HepG2 (cell line): ENCODE data around the gene SMYD4. TPM values are rescaled to one million over a fixed set of nuclear protein-coding genes. Genes with fewer than 3 reads are reported as not detected.

Experiments used
- ATAC-seq: fragments of 200-7000 bp; cut with Tn5 transposase; 3 replicates; pipeline ENCODE4 v1.9.1; 2020; ENCODE audit warnings: mild to moderate bottlenecking, moderate library complexity
- BruUV-seq: library from RNA; stranded (reverse); fragments of 400-500 nt; replicated peaks from 2 replicates; lab custom pipeline; 2021; lab: Mats Ljungman, UMichigan
- CTCF ChIA-PET: fragments of 300-600 bp; formaldehyde crosslinking; extraction: SDS; loops from one replicate; lab custom pipeline; 2021; ENCODE audit warnings: low total read pairs, inconsistent platforms, low intra/inter-chr PET ratio; lab: Yijun Ruan, JAX
- POLR2A ChIA-PET: fragments of 350-600 bp; sonication (Branson Sonifier 250); formaldehyde crosslinking; loops from one replicate; lab custom pipeline; 2020; ENCODE audit warnings: antibody characterized with exemption, inconsistent platforms; lab: Yijun Ruan, JAX
- DNase-seq: peaks from one replicate; pipeline ENCODE4 v3.0.0-alpha.2; 2015; ENCODE audit warnings: low spot score
- FAIRE-seq: peaks from 3 replicates; lab custom pipeline; 2011; peaks lifted over from hg19 to GRCh38; lab: Jason Lieb, UNC
- H2AFZ ChIP-seq: one replicate; pipeline ENCODE4 v1.6.1; 2011; ENCODE audit warnings: low read length, inconsistent platforms
- H3K27ac ChIP-seq: fragments of 300-600 bp; 3 replicates; pipeline ENCODE4 v1.8.0; 2011; ENCODE audit warnings: mixed run types, mild to moderate bottlenecking, mixed read lengths, low read length, inconsistent platforms; ENCODE audit not compliant: insufficient read depth; ENCODE audit errors: extremely low read length
- H3K27me3 ChIP-seq, 2 experiments: fragments of 200-600 bp in 1 of 2; 2 replicates in 1 of 2; 3 replicates in 1 of 2; pipeline versions ENCODE4 v1.6.0 to v1.8.0; 2011; ENCODE audit warnings: low read length in 2 of 2, mild to moderate bottlenecking in 2 of 2, moderate library complexity in 2 of 2, inconsistent platforms in 1 of 2; ENCODE audit not compliant: insufficient read depth in 2 of 2, control insufficient read depth in 1 of 2
- H3K36me3 ChIP-seq, 2 experiments: fragments of 200-600 bp in 1 of 2; replicated peaks in 1 of 2; 2 replicates in 1 of 2; 3 replicates in 1 of 2; pipeline versions ENCODE4 v1.5.1 to v1.8.0; 2011; ENCODE audit warnings: low read length in 2 of 2, inconsistent platforms in 1 of 2; ENCODE audit not compliant: insufficient read depth in 2 of 2, control insufficient read depth in 1 of 2
- H3K4me1 ChIP-seq: 2 replicates; pipeline ENCODE4 v1.5.1; 2012; ENCODE audit warnings: low read length, inconsistent platforms; ENCODE audit not compliant: insufficient read depth
- H3K4me2 ChIP-seq: 2 replicates; pipeline ENCODE4 v1.6.0; 2011; ENCODE audit warnings: low read depth, low read length, inconsistent platforms
- H3K4me3 ChIP-seq, 3 experiments: fragments of 200-600 bp in 1 of 3; sonication (generic), shearing (Covaris generic) in 1 of 3; replicated peaks in 1 of 3; 2 replicates each; pipeline ENCODE4 v1.5.1; 2011 to 2016; ENCODE audit warnings: low read length in 3 of 3, inconsistent platforms in 2 of 3, low read depth in 2 of 3, mild to moderate bottlenecking in 2 of 3, control low read depth in 1 of 3, mixed read lengths in 1 of 3; ENCODE audit not compliant: insufficient read depth in 1 of 3
- H3K79me2 ChIP-seq: one replicate; pipeline ENCODE4 v1.6.1; 2011; ENCODE audit warnings: low read length, inconsistent platforms; ENCODE audit not compliant: insufficient read depth
- H3K9ac ChIP-seq: 2 replicates; pipeline ENCODE4 v1.6.0; 2011; ENCODE audit warnings: mild to moderate bottlenecking, low read depth, low read length, inconsistent platforms; ENCODE audit not compliant: insufficient read depth
- H3K9me3 ChIP-seq: 2 replicates; pipeline ENCODE4 v1.5.1; 2012; ENCODE audit warnings: mild to moderate bottlenecking, low read length
- H4K20me1 ChIP-seq: 2 replicates; pipeline ENCODE4 v1.6.0; 2011; ENCODE audit warnings: inconsistent platforms, mild to moderate bottlenecking, low read length, moderate library complexity; ENCODE audit not compliant: insufficient read depth
- ATF7 ChIP-seq, 2 experiments: fragments of 450-650 bp in 1 of 2; sonication (generic) in 1 of 2; formaldehyde crosslinking in 1 of 2; IDR thresholded peaks; 2 replicates each; pipeline versions ENCODE4 v1.4.0 to v1.6.1; 2016 to 2020; ENCODE audit warnings: antibody characterized with exemption in 1 of 2, mild to moderate bottlenecking in 1 of 2, missing genetic modification reagents in 1 of 2
- BORCS8-MEF2B ChIP-seq: sonication (generic); formaldehyde crosslinking; IDR thresholded peaks from 2 replicates; pipeline ENCODE4 v1.8.0; 2022; ENCODE audit warnings: mild to moderate bottlenecking, missing genetic modification reagents
- BRD4 ChIP-seq: sonication (generic); formaldehyde crosslinking; IDR thresholded peaks from 2 replicates; pipeline ENCODE4 v1.4.0; 2020; ENCODE audit warnings: missing genetic modification reagents
- FOXC1 ChIP-seq: sonication (generic); formaldehyde crosslinking; IDR thresholded peaks from 2 replicates; pipeline ENCODE4 v1.8.0; 2022; ENCODE audit warnings: mild to moderate bottlenecking, missing genetic modification reagents, borderline replicate concordance
- KAT2B ChIP-seq: fragments of 150-350 bp; IDR thresholded peaks from 2 replicates; pipeline ENCODE4 v1.6.1; 2014; ENCODE audit warnings: low read depth, low read length, borderline replicate concordance
- MTF2 ChIP-seq: sonication (generic); formaldehyde crosslinking; IDR thresholded peaks from 2 replicates; pipeline ENCODE4 v1.5.0; 2020; ENCODE audit warnings: missing genetic modification reagents, borderline replicate concordance
- NPAS2 ChIP-seq: sonication (generic); formaldehyde crosslinking; IDR thresholded peaks from 2 replicates; pipeline ENCODE4 v1.8.0; 2022; ENCODE audit warnings: mild to moderate bottlenecking, missing genetic modification reagents, borderline replicate concordance
- SP1 ChIP-seq, 2 experiments: fragments of 450-650 bp in 1 of 2; sonication (generic) in 1 of 2; formaldehyde crosslinking in 1 of 2; IDR thresholded peaks; 2 replicates each; pipeline versions ENCODE4 v1.4.0 to v1.6.1; 2016 to 2020; ENCODE audit warnings: missing genetic modification reagents in 1 of 2
- SP2 ChIP-seq: sonication (generic); formaldehyde crosslinking; IDR thresholded peaks from 2 replicates; pipeline ENCODE4 v1.5.1; 2020; ENCODE audit warnings: mild to moderate bottlenecking, missing genetic modification reagents
- ZBTB43 ChIP-seq: sonication (generic); formaldehyde crosslinking; conservative IDR thresholded peaks from 2 replicates; pipeline ENCODE4 v1.4.0; 2020; ENCODE audit warnings: missing genetic modification reagents
- ZEB1 ChIP-seq: IDR thresholded peaks from 2 replicates; pipeline ENCODE4 v1.6.1; 2012; ENCODE audit warnings: mild to moderate bottlenecking, low read depth, inconsistent platforms; ENCODE audit not compliant: insufficient replicate concordance
- ZFP1 ChIP-seq: IDR thresholded peaks from 2 replicates; pipeline ENCODE4 v1.6.1; 2016
- ZMYM4 ChIP-seq: sonication (generic); formaldehyde crosslinking; IDR thresholded peaks from 2 replicates; pipeline ENCODE4 v1.8.1; 2023; ENCODE audit warnings: mild to moderate bottlenecking, missing genetic modification reagents
- ZNF121 ChIP-seq: sonication (generic); formaldehyde crosslinking; IDR thresholded peaks from 2 replicates; pipeline ENCODE4 v1.5.0; 2020; ENCODE audit warnings: mild to moderate bottlenecking, missing genetic modification reagents
- ZNF382 ChIP-seq: sonication (generic); formaldehyde crosslinking; IDR thresholded peaks from 2 replicates; pipeline ENCODE4 v1.5.0; 2020; ENCODE audit warnings: missing genetic modification reagents, mild to moderate bottlenecking, borderline replicate concordance
- ZNF430 ChIP-seq: sonication (generic); formaldehyde crosslinking; IDR thresholded peaks from 2 replicates; pipeline ENCODE4 v1.9.0; 2021; ENCODE audit warnings: mild to moderate bottlenecking, missing genetic modification reagents
- ZNF720 ChIP-seq: sonication (generic); formaldehyde crosslinking; IDR thresholded peaks from 2 replicates; pipeline ENCODE4 v1.4.0; 2020; ENCODE audit warnings: missing genetic modification reagents
- ZNF816 ChIP-seq: sonication (generic); formaldehyde crosslinking; IDR thresholded peaks from 2 replicates; pipeline ENCODE4 v1.8.0; 2022; ENCODE audit warnings: missing genetic modification reagents, mild to moderate bottlenecking, borderline replicate concordance
- WGBS: methylation state at CpG from one replicate; pipeline ENCODE4 v1.1.6; 2017; ENCODE audit warnings: low lambda C conversion rate; 5-methylcytosine and 5-hydroxymethylcytosine counted together
- in situ Hi-C: cut with HindIII; loops from 2 replicates; pipeline ENCODE4 v1.10.0; 2017; ENCODE audit warnings: low pct_unique_long_range_greater_than_20kb; ENCODE audit not compliant: extremely low pct_ligation_motif_present
- intact Hi-C: fragments of 100-400 bp; cut with micrococcal nuclease; formaldehyde crosslinking; loops from one replicate; pipeline ENCODE4 v1.10.0; 2022; ENCODE audit not compliant: unreplicated experiment
- polyA plus RNA-seq, 8 experiments: library from polyadenylated mRNA; depleted of rRNA in 3 of 8; stranded (reverse) in 7 of 8; unstranded in 1 of 8; fragments of >200 nt; fragmentation: Illumina TruSeq in 4 of 8; extraction: Trizol in 4 of 8; gene quantifications; 2 replicates each; pipeline versions ENCODE4 v1.2.1 to v1.2.3, GENCODE V29; 2011 to 2016; ENCODE audit warnings: low read depth in 4 of 8, missing spikeins in 1 of 8, mixed read lengths in 1 of 8; ENCODE audit not compliant: insufficient read depth in 1 of 8
- total RNA-seq, 5 experiments: library from RNA; depleted of rRNA; stranded (reverse); fragments of >200 nt; fragmentation: Illumina TruSeq; extraction: Trizol; gene quantifications; 2 replicates each; pipeline ENCODE4 v1.2.3, GENCODE V29; 2016; ENCODE audit warnings: low read depth in 1 of 5

SMYD4 gene
- total and polyA plus RNA-seq, 2 of the 13 experiments (the other 11 are each of a cell fraction or from before 2014, with no cell fraction given) = 7.4 to 11.3 TPM

- in situ Hi-C loops (no loop called here), intact Hi-C loops (no loop called here)
- no peak overlapping the region for H3K27ac ChIP-seq
- peaks cover 23 to 54% of the 10 kb centered on the region in 2 experiments for H3K36me3 ChIP-seq
- FAIRE-seq (no peak), DNase-seq (no peak), ATAC-seq (no peak)
- TF ChIP-seq KAT2B (no peak), ZNF121 (CRISPR knock-in tag) (0 out of 2 replicates have a peak, but pooled peaks have one; percentile 31), MTF2 (CRISPR knock-in tag) (no peak), ZFP1 (CRISPR knock-in tag) (no peak)
- H3K4me2 ChIP-seq = no peak overlapping the region
- H3K79me2 ChIP-seq = no peaks in the 10 kb centered on the region
- H4K20me1 ChIP-seq = no peaks in the 10 kb centered on the region
- 94% methylated on average over 6 of the region's 6 CpGs for WGBS
- no peak overlapping the region for H3K9ac ChIP-seq
- ChIA-PET POLR2A (interaction anchor here (1.1 to 3.8 kb wide), 4 partner anchors 9 to 68 kb away, joined by 3 to 49 read pairs (median 9); partner anchors contain the start of gene SERPINF1), CTCF (no interaction called here)
- H3K27me3 ChIP-seq = no peaks in the 10 kb centered on the region
- no TSS peak for BruUV-seq
- H3K9me3 ChIP-seq = no peaks in the 10 kb centered on the region
- H2AFZ ChIP-seq = no peak overlapping the region
- H3K4me3 ChIP-seq = no peak overlapping the region
- peaks cover 7% of the 10 kb centered on the region for H3K4me1 ChIP-seq
Measured at GRCh38 chr17:1782171-1782567, 47.5 kb downstream of the SMYD4 start.

GRCh38 chr17:1779571-1780131 lies 50.1 kb downstream of the SMYD4 start:
- in situ Hi-C loops (no loop called here), intact Hi-C loops (no loop called here)
- DNase-seq = no peak
- H2AFZ ChIP-seq = no peak overlapping the region
- POLR2A ChIA-PET = interaction anchor here (3.5 to 4.2 kb wide), 2 partner anchors 10 to 17 kb away, joined by 12 to 42 read pairs; partner anchors contain the start of gene SERPINF1
- ATAC-seq = no peak
- CTCF ChIA-PET = no interaction called here
- H3K4me3 ChIP-seq = no peak overlapping the region
- 91% methylated on average over 8 of the region's 8 CpGs for whole genome bisulfite sequencing
- peaks cover 32 to 61% of the 10 kb centered on the region in 2 experiments for H3K36me3 ChIP-seq
- BruUV-seq = no TSS peak
- no peak overlapping the region for H3K27ac ChIP-seq
- 0 out of 2 replicates have a peak, but pooled peaks cover 2% of the 10 kb centered on the region for H4K20me1 ChIP-seq
- H3K9ac ChIP-seq = no peak overlapping the region
- no peaks in the 10 kb centered on the region for H3K79me2 ChIP-seq
- FAIRE-seq = no peak
- H3K4me1 ChIP-seq = peaks cover 7% of the 10 kb centered on the region
- no peak overlapping the region for H3K4me2 ChIP-seq
- no peaks in the 10 kb centered on the region for H3K27me3 ChIP-seq
- no peaks in the 10 kb centered on the region for H3K9me3 ChIP-seq
- TF ChIP-seq ZBTB43 (no peak), ZEB1 (no peak), ZNF430 (CRISPR knock-in tag) (no peak), SP1 (IDR thresholded peaks at IDR 0.05) (no peak), SP1 (CRISPR knock-in tag; IDR thresholded peaks at IDR 0.05) (no peak), ZNF382 (no peak), ZNF816 (CRISPR knock-in tag) (no peak), BRD4 (CRISPR knock-in tag) (no peak), ZNF720 (CRISPR knock-in tag) (no peak), ZMYM4 (no peak), SP2 (CRISPR knock-in tag) (no peak), BORCS8-MEF2B (CRISPR knock-in tag) (no peak), FOXC1 (CRISPR knock-in tag) (no peak), NPAS2 (CRISPR knock-in tag) (no peak), ATF7 (IDR thresholded peaks at IDR 0.05) (no peak), ATF7 (CRISPR knock-in tag; IDR thresholded peaks at IDR 0.05) (no peak)
